Chondrocyte (in vitro differentiated cells): ENCODE results near the gene ZNF141. TPM values are rescaled to one million over a fixed set of nuclear protein-coding genes. Genes with fewer than 3 reads are reported as not detected.

Source experiments
- DNase-seq: peaks from one replicate; pipeline ENCODE4 v3.0.0; 2021; ENCODE audit warnings: mixed read lengths, low spot score
- H3K27ac Mint-ChIP-seq: one replicate; pipeline ENCODE4 v1.8.0; 2021; ENCODE audit warnings: mild to moderate bottlenecking, moderate library complexity, mixed read lengths; ENCODE audit not compliant: unreplicated experiment
- H3K27me3 Mint-ChIP-seq: 2 replicates; pipeline ENCODE4 v1.8.0; 2021; ENCODE audit warnings: low read depth, mixed read lengths
- H3K36me3 Mint-ChIP-seq: 2 replicates; pipeline ENCODE4 v1.8.0; 2021; ENCODE audit warnings: low read depth, mixed read lengths
- H3K4me1 Mint-ChIP-seq: 2 replicates; pipeline ENCODE4 v1.8.0; 2021; ENCODE audit warnings: low read depth, mild to moderate bottlenecking, mixed read lengths
- H3K4me3 Mint-ChIP-seq: one replicate; pipeline ENCODE4 v1.8.0; 2021; ENCODE audit warnings: mild to moderate bottlenecking, moderate library complexity, mixed read lengths; ENCODE audit not compliant: unreplicated experiment
- H3K9me3 Mint-ChIP-seq: 2 replicates; pipeline ENCODE4 v1.8.0; 2021; ENCODE audit warnings: low read depth, mixed read lengths
- CTCF ChIP-seq: fragments of 200-600 bp; sonication (generic); IDR thresholded peaks from 2 replicates; pipeline ENCODE4 v1.5.0; 2021; ENCODE audit warnings: antibody characterized with exemption, mild to moderate bottlenecking, moderate library complexity
- total RNA-seq: library from RNA; stranded (reverse); gene quantifications from 3 replicates; pipeline ENCODE4 v1.2.1, GENCODE V29; 2021

The ZNF141 gene
- total RNA-seq, 1 donor from 2014 or later = 7.9 TPM

GRCh38 chr4:340011-340410 lies 2.4 kb downstream of the ZNF141 start:
- Mint-ChIP-seq H3K4me3 (no peak overlapping the region), H3K27me3 (no peaks in the 10 kb centered on the region), H3K36me3 (peaks cover 20% of the 10 kb centered on the region), H3K9me3 (peaks cover 20% of the 10 kb centered on the region), H3K4me1 (peaks cover 28% of the 10 kb centered on the region), H3K27ac (no peak overlapping the region)
- no peak for DNase-seq
- TF ChIP-seq CTCF = peak; percentile 58

- no peak overlapping the region for H3K27ac Mint-ChIP-seq
- no peak for DNase-seq
- H3K4me3 Mint-ChIP-seq = no peak overlapping the region
- TF ChIP-seq CTCF = no peak
- peaks cover 65% of the 10 kb centered on the region for H3K36me3 Mint-ChIP-seq
- no peaks in the 10 kb centered on the region for H3K4me1 Mint-ChIP-seq
- H3K9me3 Mint-ChIP-seq = peaks cover 72% of the 10 kb centered on the region
- no peaks in the 10 kb centered on the region for H3K27me3 Mint-ChIP-seq
Observed at GRCh38 chr4:373062-373839, 35.6 kb downstream of the ZNF141 start.

GRCh38 chr4:374298-375160 lies 36.9 kb downstream of the ZNF141 start:
- Mint-ChIP-seq H3K4me1 (no peaks in the 10 kb centered on the region), H3K27ac (no peak overlapping the region), H3K27me3 (no peaks in the 10 kb centered on the region), H3K4me3 (no peak overlapping the region), H3K9me3 (peaks cover 64% of the 10 kb centered on the region), H3K36me3 (peaks cover 62% of the 10 kb centered on the region)
- TF ChIP-seq CTCF = no peak
- DNase-seq = no peak

GRCh38 chr4:384311-385010 lies 46.8 kb downstream of the ZNF141 start:
- Mint-ChIP-seq H3K36me3 (peaks cover 32% of the 10 kb centered on the region), H3K9me3 (peaks cover 65% of the 10 kb centered on the region), H3K4me1 (no peaks in the 10 kb centered on the region), H3K27ac (no peak overlapping the region), H3K4me3 (no peak overlapping the region), H3K27me3 (no peaks in the 10 kb centered on the region)
- DNase-seq = no peak
- no peak for TF ChIP-seq CTCF
